Measurements from ENCODE around the gene PLCL1. TPM values are rescaled to one million over a fixed set of nuclear protein-coding genes. Genes with fewer than 3 reads are reported as not detected.

The PLCL1 gene
- total RNA-seq, 1 experiment from 2014 or later = 0.07 TPM

GRCh38 chr2:197993363-197993762 is 189.0 kb downstream of the PLCL1 start:
- ChIA-PET POLR2A (no interaction called here), CTCF (no interaction called here), RAD21 (ENCODE audit: low non-redundant PET in 1 of 2, low total read pairs in 2 of 2, uncharacterized antibody in 2 of 2, unreplicated experiment in 2 of 2) (no interaction called here)
- Histone ChIP-seq H3K36me3 (ENCODE audit: control insufficient read depth in 1 of 2, insufficient read depth in 2 of 2, low read length in 2 of 2) (no peaks in the 10 kb centered on the region), H4K20me1 (ENCODE audit: insufficient read depth) (no peaks in the 10 kb centered on the region), H3K27ac (ENCODE audit: low read depth, low read length) (no peak overlapping the region), H2AFZ (ENCODE audit: low read depth, low read length, poor library complexity, severe bottlenecking) (no peak overlapping the region), H3K79me2 (ENCODE audit: insufficient read depth, low read length) (no peaks in the 10 kb centered on the region), H3K9me3 (ENCODE audit: control insufficient read depth in 1 of 2, insufficient read depth in 1 of 2, low read depth in 1 of 2, low read length in 2 of 2) (no peaks in the 10 kb centered on the region), H3K4me3 (replicated peaks in 1 of 2; ENCODE audit: low read depth in 1 of 2, low read length in 2 of 2) (no peak overlapping the region), H3K27me3 (ENCODE audit: insufficient read depth, low read length) (peaks cover 8% of the 10 kb centered on the region), H3K9ac (ENCODE audit: low read length) (no peak overlapping the region), H3K4me2 (ENCODE audit: low read length) (no peak overlapping the region), H3K4me1 (ENCODE audit: control insufficient read depth in 1 of 2, insufficient read depth in 2 of 2, low read length in 2 of 2) (no peaks in the 10 kb centered on the region), H3K9me2 (ENCODE audit: insufficient read depth) (no peaks in the 10 kb centered on the region)
- intact Hi-C loops (cut with micrococcal nuclease) = no loop called here
- ATAC-seq (no peak), DNase-seq (ENCODE audit: low read depth, low spot score) (no peak)
- TF ChIP-seq SIN3A (IDR thresholded peaks at IDR 0.05; ENCODE audit: low read depth) = no peak
- TF ChIP-seq ZBTB33 (IDR thresholded peaks at IDR 0.05; ENCODE audit: extremely low read depth, insufficient replicate concordance, low read length) = no peak
- no peak for TF ChIP-seq POLR2A (IDR thresholded peaks at IDR 0.05; ENCODE audit: borderline replicate concordance, extremely low read depth, insufficient read depth, insufficient read length)
- TF ChIP-seq JUND (IDR thresholded peaks at IDR 0.05) = no peak
- no peak for TF ChIP-seq EZH2phosphoT487 (IDR thresholded peaks at IDR 0.05; ENCODE audit: borderline replicate concordance)
- TF ChIP-seq POLR2AphosphoS5 (IDR thresholded peaks at IDR 0.05; ENCODE audit: low read depth, low read length) = no peak
- TF ChIP-seq ZFX (IDR thresholded peaks at IDR 0.05) = no peak
- TF ChIP-seq RAD21 (IDR thresholded peaks at IDR 0.05; ENCODE audit: low read depth) = no peak
- TF ChIP-seq EGR1 (IDR thresholded peaks at IDR 0.05; ENCODE audit: low read depth) = no peak
- TF ChIP-seq ELF1 (IDR thresholded peaks at IDR 0.05; ENCODE audit: borderline replicate concordance, low read depth) = no peak
- TF ChIP-seq EZH2 (IDR thresholded peaks at IDR 0.05) = no peak
- TF ChIP-seq SRF (IDR thresholded peaks at IDR 0.05; ENCODE audit: low read depth) = no peak
- TF ChIP-seq TCF7L2 (IDR thresholded peaks at IDR 0.05; ENCODE audit: borderline replicate concordance, extremely low read depth, insufficient read depth, insufficient read length) = no peak
- no peak for TF ChIP-seq SP1 (IDR thresholded peaks at IDR 0.05; ENCODE audit: low read depth)
- no peak for TF ChIP-seq CEBPB (IDR thresholded peaks at IDR 0.05; ENCODE audit: low read depth)
- BruUV-seq (replicated peaks) = no TSS peak

Data from HCT116 (cell line).